K562 (cell line): ENCODE data around the gene ECI2. TPM values are rescaled to one million over a fixed set of nuclear protein-coding genes. Genes with fewer than 3 reads are reported as not detected.
A peak's percentile ranks its signal among the peaks of the same experiment; 100 is the strongest.

Source experiments
- ATAC-seq: fragments of 200-7000 bp; cut with Tn5 transposase; 3 replicates; pipeline ENCODE4 v1.9.1; 2020; ENCODE audit warnings: moderate library complexity
- BruUV-seq: library from RNA; stranded (reverse); fragments of 400-500 nt; replicated peaks from 2 replicates; lab custom pipeline; 2021; lab: Mats Ljungman, UMichigan
- CTCF ChIA-PET: fragments of 300-600 bp; formaldehyde crosslinking; extraction: SDS; loops from one replicate; lab custom pipeline; 2021; ENCODE audit warnings: low intra/inter-chr PET ratio; lab: Yijun Ruan, JAX
- POLR2A ChIA-PET: fragments of 300-600, 350-650 bp; sonication (Branson Sonifier 250); formaldehyde crosslinking; extraction: SDS; loops from one replicate; lab custom pipeline; 2021; ENCODE audit warnings: antibody characterized with exemption, inconsistent platforms; lab: Yijun Ruan, JAX
- DNase-seq, 4 experiments: peaks; one replicate each; pipeline versions ENCODE4 v3.0.0 to v3.0.0-alpha.2; 2011 to 2018; ENCODE audit warnings: low spot score in 3 of 4, mixed read lengths in 3 of 4; ENCODE audit errors: extremely low read depth in 1 of 4
- FAIRE-seq: peaks from 2 replicates; lab custom pipeline; 2011; peaks lifted over from hg19 to GRCh38; lab: Jason Lieb, UNC
- H2AFZ ChIP-seq: 2 replicates; pipeline ENCODE4 v1.6.0; 2011; ENCODE audit warnings: low read depth, low read length, control low read depth, inconsistent platforms
- H3K27ac ChIP-seq: fragments of 200-600 bp; 3 replicates; pipeline ENCODE4 v1.8.0; 2011; ENCODE audit warnings: low read depth, mild to moderate bottlenecking, control low read depth, inconsistent platforms, low read length, moderate library complexity, mixed read lengths; ENCODE audit errors: extremely low read depth
- H3K27me3 ChIP-seq, 2 experiments: fragments of 300-600 bp in 1 of 2; 2 replicates in 1 of 2; 3 replicates in 1 of 2; pipeline versions ENCODE4 v1.6.0 to v1.8.0; 2011; ENCODE audit warnings: inconsistent platforms in 2 of 2, low read length in 2 of 2, mild to moderate bottlenecking in 1 of 2, mixed read lengths in 1 of 2, moderate library complexity in 1 of 2; ENCODE audit not compliant: control insufficient read depth in 2 of 2, insufficient read depth in 2 of 2
- H3K36me3 ChIP-seq: fragments of 300-600 bp; 3 replicates; pipeline ENCODE4 v1.8.0; 2011; ENCODE audit warnings: mild to moderate bottlenecking, low read length, inconsistent platforms; ENCODE audit not compliant: control insufficient read depth, insufficient read depth
- H3K4me1 ChIP-seq, 2 experiments: fragments of 200-600 bp in 1 of 2; replicated peaks in 1 of 2; 2 replicates in 1 of 2; 3 replicates in 1 of 2; pipeline versions ENCODE4 v1.5.1 to v1.8.0; 2011; ENCODE audit warnings: inconsistent platforms in 2 of 2, low read length in 2 of 2, mild to moderate bottlenecking in 1 of 2, mixed read lengths in 1 of 2, moderate library complexity in 1 of 2; ENCODE audit not compliant: control insufficient read depth in 2 of 2, insufficient read depth in 2 of 2
- H3K4me2 ChIP-seq: 2 replicates; pipeline ENCODE4 v1.6.1; 2011; ENCODE audit warnings: low read length, control low read depth, inconsistent platforms, mixed read lengths; ENCODE audit not compliant: insufficient read depth
- H3K4me3 ChIP-seq: fragments of 200-600 bp; sonication (generic), shearing (Covaris generic); 2 replicates; pipeline ENCODE4 v1.5.1; 2016; ENCODE audit warnings: control low read depth, inconsistent platforms
- H3K79me2 ChIP-seq: fragments of 200-600 bp; 3 replicates; pipeline ENCODE4 v1.8.0; 2011; ENCODE audit warnings: low read length, inconsistent platforms; ENCODE audit not compliant: control insufficient read depth, insufficient read depth
- H3K9ac ChIP-seq, 2 experiments: 2 replicates each; pipeline versions ENCODE4 v1.6.0 to v1.6.1; 2011; ENCODE audit warnings: low read depth in 2 of 2, low read length in 2 of 2, control low read depth in 1 of 2, inconsistent platforms in 1 of 2, mild to moderate bottlenecking in 1 of 2, mixed read lengths in 1 of 2; ENCODE audit not compliant: insufficient read depth in 1 of 2
- H3K9me1 ChIP-seq: one replicate; pipeline ENCODE4 v1.6.0; 2011; ENCODE audit warnings: inconsistent platforms, mild to moderate bottlenecking, low read length, moderate library complexity; ENCODE audit not compliant: control insufficient read depth, insufficient read depth
- H3K9me3 ChIP-seq: replicated peaks from 2 replicates; pipeline ENCODE4 v1.5.1; 2011; ENCODE audit warnings: low read depth, low read length, inconsistent platforms; ENCODE audit not compliant: control insufficient read depth, insufficient read depth
- H4K20me1 ChIP-seq: replicated peaks from 2 replicates; pipeline ENCODE4 v1.6.1; 2011; ENCODE audit warnings: low read length, inconsistent platforms, mixed read lengths; ENCODE audit not compliant: control insufficient read depth, insufficient read depth
- DPF2 ChIP-seq: fragments of 450-650 bp; IDR thresholded peaks from 2 replicates; pipeline ENCODE4 v1.6.1; 2016
- ELF2 ChIP-seq: fragments of 250-450 bp; sonication (Bioruptor Pico); IDR thresholded peaks from 2 replicates; pipeline ENCODE4 v1.5.0; 2021; ENCODE audit warnings: mild to moderate bottlenecking
- GATA2 ChIP-seq: sonication (generic); formaldehyde crosslinking; IDR thresholded peaks from 2 replicates; pipeline ENCODE4 v1.4.0; 2020; ENCODE audit warnings: mild to moderate bottlenecking, missing genetic modification reagents
- HDGF ChIP-seq: fragments of 450-650 bp; IDR thresholded peaks from 2 replicates; pipeline ENCODE4 v1.6.1; 2016
- MTA2 ChIP-seq: fragments of 450-650 bp; IDR thresholded peaks from 2 replicates; pipeline ENCODE4 v1.6.1; 2016; ENCODE audit warnings: low read depth
- PHB2 ChIP-seq: fragments of 450-650 bp; IDR thresholded peaks from 2 replicates; pipeline ENCODE4 v1.6.1; 2017; ENCODE audit warnings: low read depth
- PHF8 ChIP-seq: fragments of 200-600 bp; sonication (generic); IDR thresholded peaks from 2 replicates; pipeline ENCODE4 v1.6.1; 2012; ENCODE audit warnings: mixed run types, mild to moderate bottlenecking, inconsistent platforms, low read length, moderate library complexity, borderline replicate concordance
- POLR2B ChIP-seq: fragments of 450-650 bp; IDR thresholded peaks from 2 replicates; pipeline ENCODE4 v1.6.1; 2018; ENCODE audit warnings: low read depth; ENCODE audit not compliant: partially characterized antibody
- RNF219 ChIP-seq: fragments of 250-450 bp; sonication (Bioruptor Pico); IDR thresholded peaks from 2 replicates; pipeline ENCODE4 v1.5.0; 2022; ENCODE audit warnings: mild to moderate bottlenecking
- SLC30A9 ChIP-seq: fragments of 250-450 bp; sonication (Bioruptor Pico); IDR thresholded peaks from 2 replicates; pipeline ENCODE4 v1.8.0; 2022; ENCODE audit warnings: mild to moderate bottlenecking, moderate library complexity
- SPI1 ChIP-seq: IDR thresholded peaks from 2 replicates; pipeline ENCODE4 v1.6.1; 2011; ENCODE audit warnings: low read depth, low read length, control low read depth, borderline replicate concordance
- TAL1 ChIP-seq: fragments of 450-650 bp; IDR thresholded peaks from 2 replicates; pipeline ENCODE4 v1.6.1; 2016; ENCODE audit warnings: mild to moderate bottlenecking
- TRIM24 ChIP-seq, 2 experiments: fragments of 450-650 bp; IDR thresholded peaks; 2 replicates each; pipeline ENCODE4 v1.6.1; 2016
- ZNF133 ChIP-seq: fragments of 250-450 bp; sonication (Bioruptor Pico); IDR thresholded peaks from 2 replicates; pipeline ENCODE4 v1.4.0; 2020; ENCODE audit warnings: mild to moderate bottlenecking
- ZNF75A ChIP-seq: fragments of 450-650 bp; formaldehyde crosslinking; IDR thresholded peaks from 2 replicates; pipeline ENCODE4 v1.4.0; 2020; ENCODE audit warnings: mild to moderate bottlenecking
- WGBS: fragments of 100-300 bp; shearing (Covaris generic); methylation state at CpG from one replicate; pipeline ENCODE4 v1.1.6; 2016; ENCODE audit warnings: low coverage, mixed read lengths; ENCODE audit not compliant: insufficient coverage; ENCODE audit errors: missing lambda C conversion rate; 5-methylcytosine and 5-hydroxymethylcytosine counted together
- in situ Hi-C: fragments of 300-500 bp; cut with MboI; formaldehyde crosslinking; loops from 4 replicates; pipeline ENCODE4 v1.15.0; 2018; ENCODE audit warnings: inconsistent platforms, mixed read lengths
- intact Hi-C: fragments of 100-400 bp; cut with micrococcal nuclease; formaldehyde crosslinking; loops from 2 replicates; pipeline ENCODE4 v1.14.2; 2022
- polyA plus RNA-seq, 8 experiments: library from polyadenylated mRNA; depleted of rRNA in 4 of 8; stranded (reverse) in 5 of 8; unstranded in 3 of 8; fragments of >200 nt; fragmentation: Nextera tagmentation in 2 of 8; fragmentation: Illumina TruSeq in 1 of 8; extraction: Ambion mirVana in 2 of 8; extraction: Trizol in 1 of 8; gene quantifications; 2 replicates each; pipeline versions ENCODE4 v1.2.1 to v1.2.3, GENCODE V29; 2011 to 2014; ENCODE audit warnings: inconsistent platforms in 1 of 8, missing spikeins in 1 of 8
- total RNA-seq, 7 experiments: library from RNA; depleted of rRNA in 6 of 7; stranded (reverse); fragments of >200 nt in 6 of 7; fragmentation: Illumina TruSeq in 2 of 7; extraction: Trizol in 2 of 7; gene quantifications; 2 replicates each; pipeline versions ENCODE4 v1.2.1 to v1.2.3, GENCODE V29; 2011 to 2021; ENCODE audit warnings: low replicate concordance in 1 of 7
- TF ChIP-seq, protein P1 (sequence below), 2 experiments: IDR thresholded peaks in 1 of 2; conservative IDR thresholded peaks in 1 of 2; 2 replicates each; pipeline ENCODE4 v1.6.1; 2016; ENCODE audit warnings: low read depth in 2 of 2, mild to moderate bottlenecking in 1 of 2, missing compliant biosample characterization in 1 of 2, missing genetic modification characterization in 1 of 2, moderate library complexity in 1 of 2

Gene ECI2
- total and polyA plus RNA-seq, 9 of the 15 experiments (the other 6 are each of a cell fraction or from before 2014, with no cell fraction given): 80.7 to 377 (median 142) TPM

GRCh38 chr6:4100655-4101054, 34.7 kb downstream of the ECI2 start:
- peaks cover 2 to 9% of the 10 kb centered on the region in 2 experiments; a peak in 4 of 5 replicates for H3K27me3 ChIP-seq
- peak in 1 of 4 experiments; percentile 21 for DNase-seq
- no peak for ATAC-seq
- no peak overlapping the region for H3K9ac ChIP-seq
- intact Hi-C loops (no loop called here), in situ Hi-C loops (no loop called here)
- no peaks in the 10 kb centered on the region for H3K79me2 ChIP-seq
- BruUV-seq: no TSS peak
- H3K4me3 ChIP-seq: no peak overlapping the region
- no peak overlapping the region for H3K4me2 ChIP-seq
- no peaks in the 10 kb centered on the region for H3K9me1 ChIP-seq
- H3K9me3 ChIP-seq: 0 out of 2 replicates have a peak, but pooled peaks cover 2% of the 10 kb centered on the region
- ChIA-PET CTCF (no interaction called here), POLR2A (no interaction called here)
- H3K27ac ChIP-seq: no peak overlapping the region
- WGBS: 3% methylated on average over 5 of the region's 5 CpGs
- no peaks in the 10 kb centered on the region for H3K36me3 ChIP-seq
- H3K4me1 ChIP-seq: no peaks in the 10 kb centered on the region; a peak in 1 of 5 replicates
- H2AFZ ChIP-seq: no peak overlapping the region
- H4K20me1 ChIP-seq: no peaks in the 10 kb centered on the region
- no peak for FAIRE-seq
- no peak for TF ChIP-seq PHF8
- no peak for TF ChIP-seq POLR2B
- peak; percentile 76 to 82 for TF ChIP-seq TRIM24 (IDR thresholded peaks at IDR 0.05)
- no peak for TF ChIP-seq ZNF133
- TF ChIP-seq PHB2: peak; percentile 25; the same call in 1 of the 2 replicates
- TF ChIP-seq ELF2 (CRISPR knock-in tag): no peak
- TF ChIP-seq RNF219 (CRISPR knock-in tag): no peak
- TF ChIP-seq SPI1: peak; percentile 45; the same call in 1 of the 2 replicates
- 0 out of 2 replicates have a peak, but pooled peaks have one; percentile 18 for TF ChIP-seq DPF2
- peak; percentile 82 for TF ChIP-seq TAL1
- peak; percentile 68 for TF ChIP-seq MTA2
- no peak for TF ChIP-seq SLC30A9
- TF ChIP-seq, protein P1, sequence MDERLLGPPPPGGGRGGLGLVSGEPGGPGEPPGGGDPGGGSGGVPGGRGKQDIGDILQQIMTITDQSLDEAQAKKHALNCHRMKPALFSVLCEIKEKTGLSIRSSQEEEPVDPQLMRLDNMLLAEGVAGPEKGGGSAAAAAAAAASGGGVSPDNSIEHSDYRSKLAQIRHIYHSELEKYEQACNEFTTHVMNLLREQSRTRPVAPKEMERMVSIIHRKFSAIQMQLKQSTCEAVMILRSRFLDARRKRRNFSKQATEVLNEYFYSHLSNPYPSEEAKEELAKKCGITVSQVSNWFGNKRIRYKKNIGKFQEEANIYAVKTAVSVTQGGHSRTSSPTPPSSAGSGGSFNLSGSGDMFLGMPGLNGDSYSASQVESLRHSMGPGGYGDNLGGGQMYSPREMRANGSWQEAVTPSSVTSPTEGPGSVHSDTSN (CRISPR knock-in tag; IDR thresholded peaks at IDR 0.05; ENCODE audit: low read depth): no peak
- TF ChIP-seq, protein P1 (tag; conservative IDR thresholded peaks at IDR 0.05; ENCODE audit: low read depth): no peak
- TF ChIP-seq HDGF: no peak
- TF ChIP-seq ZNF75A (CRISPR knock-in tag): no peak
- peak; percentile 51; the same call in 1 of the 2 replicates for TF ChIP-seq GATA2 (CRISPR knock-in tag)
